NCI-H1436 (cell line): ENCODE data around the gene SRRM4.
"Not testable (repeated sequence)": the region's sequence is repeated elsewhere in the genome, so short reads cannot be mapped to it uniquely, and the experiment has no call there.

Experiments
- DNase-seq: peaks from one replicate; lab custom pipeline; 2025; lab: John Stamatoyannopoulos, UW

Gene SRRM4

GRCh38 chr12:119008691-119009221, 27.4 kb downstream of the SRRM4 start:
- DNase-seq = peak; percentile 76

- DNase-seq = no peak
Measured at GRCh38 chr12:119011231-119011630, 29.9 kb downstream of the SRRM4 start.

- DNase-seq = no peak
Measured at GRCh38 chr12:119012179-119012578, 30.8 kb downstream of the SRRM4 start.

GRCh38 chr12:119013023-119013422, 31.7 kb downstream of the SRRM4 start:
- no peak for DNase-seq

- no peak for DNase-seq
Measured at GRCh38 chr12:119014368-119014767, 33.0 kb downstream of the SRRM4 start.

- DNase-seq = no peak
Measured at GRCh38 chr12:119016715-119017114, 35.4 kb downstream of the SRRM4 start.

- no peak for DNase-seq
Measured at GRCh38 chr12:119019166-119019565, 37.8 kb downstream of the SRRM4 start.

GRCh38 chr12:119020406-119021360, 39.3 kb downstream of the SRRM4 start:
- DNase-seq = no peak

GRCh38 chr12:119024356-119024755, 43.0 kb downstream of the SRRM4 start:
- DNase-seq = no peak

GRCh38 chr12:119025786-119026185, 44.4 kb downstream of the SRRM4 start:
- DNase-seq = no peak

- DNase-seq = not testable (repeated sequence)
Measured at GRCh38 chr12:119033332-119033731, 52.0 kb downstream of the SRRM4 start.

- peak; percentile 25 for DNase-seq
Measured at GRCh38 chr12:119036878-119037825, 55.8 kb downstream of the SRRM4 start.

GRCh38 chr12:119044094-119044493, 62.8 kb downstream of the SRRM4 start:
- DNase-seq = no peak

GRCh38 chr12:119047641-119048040, 66.3 kb downstream of the SRRM4 start:
- no peak for DNase-seq

GRCh38 chr12:119050663-119051062, 69.3 kb downstream of the SRRM4 start:
- no peak for DNase-seq

- DNase-seq = no peak
Measured at GRCh38 chr12:119051474-119051873, 70.1 kb downstream of the SRRM4 start.

- peak; percentile 60 for DNase-seq
Measured at GRCh38 chr12:119052001-119052400, 70.7 kb downstream of the SRRM4 start.

- no peak for DNase-seq
Measured at GRCh38 chr12:119055977-119056376, 74.6 kb downstream of the SRRM4 start.

GRCh38 chr12:119060847-119061796, 79.8 kb downstream of the SRRM4 start:
- no peak for DNase-seq

- DNase-seq = no peak
Measured at GRCh38 chr12:119068129-119068856, 87.0 kb downstream of the SRRM4 start.
